ENCODE measurements around the gene THRA. TPM values are rescaled to one million over a fixed set of nuclear protein-coding genes. Genes with fewer than 3 reads are reported as not detected.

Gene THRA
- total RNA-seq, 2 donors from 2014 or later, result 10.3 to 14.4 TPM

GRCh38 chr17:40093580-40094201 is 30.9 kb downstream of the THRA start:
- no peaks in the 10 kb centered on the region for H3K9me3 Mint-ChIP-seq
- peak overlapping the region; percentile 11 for H3K4me3 Mint-ChIP-seq
- peaks cover 43% of the 10 kb centered on the region for H3K4me1 Mint-ChIP-seq
- no peak for ATAC-seq (replicated peaks)
- no peaks in the 10 kb centered on the region for H3K27me3 Mint-ChIP-seq
- peaks cover 77% of the 10 kb centered on the region for H3K36me3 Mint-ChIP-seq (ENCODE audit: low read depth)
- H3K27ac Mint-ChIP-seq, result peak overlapping the region; percentile 45

DNA sequence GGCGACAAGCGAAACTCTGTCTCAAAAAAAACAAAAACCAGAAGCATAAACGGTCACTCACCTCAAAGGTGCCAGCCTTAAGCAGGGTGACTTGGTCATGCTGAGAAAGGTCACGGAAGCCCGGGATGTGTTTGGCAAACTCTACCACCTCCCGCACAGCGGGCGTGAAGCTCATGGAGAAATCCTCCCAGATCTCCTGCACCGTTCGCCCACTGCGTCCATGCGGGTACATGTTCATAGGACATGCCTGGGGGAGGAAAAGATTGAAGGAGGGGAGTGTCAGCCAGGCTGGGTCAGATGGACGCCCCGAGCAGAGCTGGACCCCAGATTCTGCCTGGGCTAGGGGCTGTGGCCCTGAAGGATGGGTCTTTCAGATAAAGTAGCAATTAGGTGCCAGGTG is 32.1 kb downstream of the THRA start:
- Mint-ChIP-seq H3K4me3 (peak overlapping the region; percentile 97), H3K27ac (peak overlapping the region; percentile 86), H3K4me1 (peaks cover 40% of the 10 kb centered on the region), H3K36me3 (ENCODE audit: low read depth) (peaks cover 76% of the 10 kb centered on the region), H3K9me3 (no peaks in the 10 kb centered on the region), H3K27me3 (no peaks in the 10 kb centered on the region)
- ATAC-seq (replicated peaks), result no peak

GRCh38 chr17:40095351-40095943 is 32.7 kb downstream of the THRA start:
- peak overlapping the region; percentile 86 for H3K27ac Mint-ChIP-seq
- peak overlapping the region; percentile 97 for H3K4me3 Mint-ChIP-seq
- H3K4me1 Mint-ChIP-seq, result peaks cover 39% of the 10 kb centered on the region
- no peaks in the 10 kb centered on the region for H3K27me3 Mint-ChIP-seq
- peaks cover 77% of the 10 kb centered on the region for H3K36me3 Mint-ChIP-seq (ENCODE audit: low read depth)
- H3K9me3 Mint-ChIP-seq, result no peaks in the 10 kb centered on the region
- no peak for ATAC-seq (replicated peaks)

DNA sequence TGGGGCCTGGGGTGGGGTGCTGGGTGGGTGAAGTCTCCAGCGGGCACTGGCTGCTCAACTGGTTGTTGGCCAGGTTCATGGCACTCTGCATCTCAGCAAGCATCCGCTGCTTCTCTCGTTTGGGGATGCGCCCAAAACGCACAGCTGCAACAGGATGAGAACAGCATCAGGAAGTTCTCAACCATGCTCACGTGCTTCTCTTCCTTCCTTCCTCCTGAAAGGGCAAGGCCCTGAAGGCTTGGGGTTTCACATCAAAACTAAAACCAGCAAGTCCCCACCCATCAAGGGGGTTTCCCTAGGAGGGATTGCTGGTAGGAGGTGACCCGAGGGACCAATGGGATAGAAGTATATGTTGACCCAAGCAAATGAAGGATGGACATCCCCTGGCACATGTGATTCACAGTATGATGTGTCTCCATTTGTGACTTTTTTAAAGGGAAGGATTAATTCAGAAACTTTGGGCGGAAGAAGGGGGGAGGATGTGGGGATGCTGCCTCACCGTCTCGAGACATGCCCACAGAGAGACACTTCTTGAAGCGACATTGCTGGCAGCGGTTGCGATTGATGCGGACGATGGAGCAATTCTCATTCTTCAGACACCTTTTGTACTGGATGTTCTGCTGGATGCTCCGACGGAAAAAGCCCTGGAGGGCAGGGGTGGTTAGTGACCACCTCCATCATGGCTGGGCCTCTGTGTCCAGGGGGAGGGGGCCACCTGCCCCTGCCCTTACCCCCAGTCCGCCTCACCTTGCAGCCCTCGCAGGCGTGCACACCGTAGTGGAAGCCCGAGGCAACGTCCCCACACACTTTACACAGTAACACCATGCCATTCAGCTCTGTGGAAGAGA is 33.4 kb downstream of the THRA start:
- Mint-ChIP-seq H3K4me1 (peaks cover 46% of the 10 kb centered on the region), H3K27ac (peak overlapping the region; percentile 86), H3K36me3 (ENCODE audit: low read depth) (peaks cover 78% of the 10 kb centered on the region), H3K4me3 (peak overlapping the region; percentile 97), H3K9me3 (no peaks in the 10 kb centered on the region), H3K27me3 (no peaks in the 10 kb centered on the region)
- peak; percentile 79 for ATAC-seq (replicated peaks)

DNA sequence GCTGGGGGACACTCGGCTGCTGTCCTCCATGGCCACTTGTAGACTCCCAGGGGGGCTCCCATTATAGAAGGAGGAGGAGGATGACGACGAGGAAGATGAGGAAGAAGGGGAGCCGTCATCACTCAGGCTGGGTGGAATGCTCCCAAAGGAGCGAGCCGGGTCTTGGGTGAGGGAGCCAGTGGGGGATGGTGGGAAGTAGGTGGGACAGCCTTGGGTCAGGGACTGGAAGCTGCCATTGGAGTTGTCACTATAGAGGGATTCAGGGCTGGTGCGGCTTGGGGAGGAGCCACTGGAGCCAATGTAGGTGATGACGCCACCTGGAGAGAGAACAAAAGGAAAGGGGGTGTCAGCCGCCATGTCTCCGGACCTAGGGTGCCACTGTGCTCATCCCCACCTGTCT is 34.3 kb downstream of the THRA start:
- H3K27me3 Mint-ChIP-seq, result no peaks in the 10 kb centered on the region
- no peak for ATAC-seq (replicated peaks)
- H3K4me1 Mint-ChIP-seq, result peaks cover 54% of the 10 kb centered on the region
- H3K27ac Mint-ChIP-seq, result peak overlapping the region; percentile 86
- no peaks in the 10 kb centered on the region for H3K9me3 Mint-ChIP-seq
- H3K4me3 Mint-ChIP-seq, result peak overlapping the region; percentile 97
- H3K36me3 Mint-ChIP-seq (ENCODE audit: low read depth), result peaks cover 72% of the 10 kb centered on the region

DNA sequence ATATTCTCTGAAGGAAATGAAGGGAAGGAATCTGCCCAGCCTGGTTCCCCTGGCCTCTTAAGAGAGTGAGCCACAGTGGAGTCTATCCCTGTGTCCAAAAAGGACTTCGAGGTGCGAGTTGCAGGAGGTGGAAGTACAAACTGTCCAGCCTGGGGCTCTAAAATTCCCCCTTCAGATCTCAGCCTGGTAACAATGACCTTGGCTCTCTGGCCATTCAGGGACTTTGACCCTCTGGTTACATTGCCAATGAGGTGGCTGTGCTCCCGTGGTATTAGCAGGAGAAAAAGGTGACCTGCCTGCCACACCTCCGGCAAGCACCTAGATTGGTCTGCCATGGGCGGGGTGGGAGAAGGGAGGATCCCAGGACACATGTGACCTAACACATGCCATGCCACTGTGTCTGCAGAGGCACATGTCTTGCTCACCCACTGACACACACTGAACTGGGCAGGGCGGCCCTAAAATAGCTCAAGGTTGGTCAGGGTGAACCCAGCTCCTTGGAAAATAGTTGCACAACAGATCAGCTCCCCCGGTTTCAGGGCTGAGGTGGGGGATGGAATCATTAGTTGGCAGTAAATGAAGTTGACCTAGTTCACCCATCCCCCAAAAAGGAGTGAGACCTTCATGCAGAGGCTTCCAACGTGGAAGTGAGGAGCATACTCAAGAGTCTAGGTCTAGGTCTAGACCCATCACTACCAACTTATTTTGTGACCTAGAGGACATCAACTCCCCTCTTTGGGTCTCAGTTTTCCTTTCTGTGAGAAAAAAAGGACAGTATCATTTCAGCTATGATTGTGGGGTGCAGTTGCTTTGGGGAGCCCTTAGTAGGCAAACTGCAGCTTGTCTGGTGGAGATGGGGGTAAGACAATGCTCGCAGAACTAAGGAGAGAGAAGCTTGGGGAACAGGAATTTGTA is 35.4 kb downstream of the THRA start:
- peaks cover 55% of the 10 kb centered on the region for H3K4me1 Mint-ChIP-seq
- no peaks in the 10 kb centered on the region for H3K9me3 Mint-ChIP-seq

DNA sequence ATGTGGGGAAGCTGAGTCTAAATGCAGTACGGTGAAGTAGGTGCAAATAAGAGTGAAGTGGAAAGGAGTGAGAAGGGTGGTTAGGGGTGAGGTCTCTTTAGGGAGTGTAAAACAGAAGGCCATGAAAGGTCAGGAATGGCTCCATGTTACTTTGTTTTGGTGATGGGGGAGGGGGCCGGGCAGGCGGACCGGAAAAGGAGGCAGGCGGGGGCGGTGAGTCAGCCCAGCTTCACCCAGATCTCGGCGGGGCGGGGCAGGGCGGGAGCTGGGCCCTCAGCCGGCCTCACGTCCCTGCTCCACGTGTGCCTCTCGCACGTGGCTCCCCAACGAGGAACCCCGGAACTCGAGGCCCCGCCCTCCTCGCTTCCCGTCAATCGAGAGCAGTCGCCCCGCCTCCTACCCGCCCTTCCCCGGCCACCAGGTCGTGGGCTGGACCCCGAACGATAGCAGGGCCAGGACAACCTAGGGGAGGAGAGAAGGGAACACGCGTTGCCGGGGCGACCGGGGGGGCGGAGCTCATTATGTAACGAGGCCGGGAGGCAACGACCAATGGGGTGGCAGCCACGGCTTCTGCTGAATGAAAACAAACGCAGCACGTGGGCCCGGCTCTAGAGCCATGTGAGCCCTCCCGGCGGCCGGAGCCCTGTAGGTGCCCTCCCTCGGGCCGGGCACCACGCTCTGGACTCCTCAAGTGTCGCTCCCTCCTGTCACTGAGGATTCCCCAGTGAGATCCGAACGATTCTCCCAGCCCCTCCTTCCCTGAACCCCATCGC is 36.3 kb downstream of the THRA start:
- peak overlapping the region; percentile 86 for H3K27ac Mint-ChIP-seq
- peaks cover 64% of the 10 kb centered on the region for H3K36me3 Mint-ChIP-seq (ENCODE audit: low read depth)
- peak; percentile 63 for ATAC-seq (replicated peaks)
- no peaks in the 10 kb centered on the region for H3K27me3 Mint-ChIP-seq
- peaks cover 53% of the 10 kb centered on the region for H3K4me1 Mint-ChIP-seq
- no peaks in the 10 kb centered on the region for H3K9me3 Mint-ChIP-seq
- H3K4me3 Mint-ChIP-seq, result peak overlapping the region; percentile 97

More for the DNA sequence above, 35.4 kb downstream of the THRA start:
- ATAC-seq (replicated peaks), result peak; percentile 16
- Mint-ChIP-seq H3K36me3 (ENCODE audit: low read depth) (peaks cover 72% of the 10 kb centered on the region), H3K27me3 (no peaks in the 10 kb centered on the region), H3K4me3 (peak overlapping the region; percentile 97), H3K27ac (peak overlapping the region; percentile 86)

GRCh38 chr17:40099619-40100418 is 37.1 kb downstream of the THRA start:
- ATAC-seq (replicated peaks), result no peak
- Mint-ChIP-seq H3K9me3 (no peaks in the 10 kb centered on the region), H3K4me3 (peak overlapping the region; percentile 97), H3K4me1 (peaks cover 57% of the 10 kb centered on the region), H3K27me3 (no peaks in the 10 kb centered on the region), H3K36me3 (ENCODE audit: low read depth) (peaks cover 56% of the 10 kb centered on the region), H3K27ac (peak overlapping the region; percentile 86)

- no peaks in the 10 kb centered on the region for H3K9me3 Mint-ChIP-seq
- H3K36me3 Mint-ChIP-seq (ENCODE audit: low read depth), result peaks cover 50% of the 10 kb centered on the region
- no peaks in the 10 kb centered on the region for H3K27me3 Mint-ChIP-seq
- ATAC-seq (replicated peaks), result no peak
- H3K27ac Mint-ChIP-seq, result peak within 1 kb of the TSS; percentile 86
- peaks cover 58% of the 10 kb centered on the region for H3K4me1 Mint-ChIP-seq
- H3K4me3 Mint-ChIP-seq, result peak within 1 kb of the TSS; percentile 97
These were observed 37.6 kb downstream of the THRA start, which contains the start of gene NR1D1 for GRCh38 chr17:40100419-40100668. Gene NR1D1 (minus strand): TSS chr17:40100589. CDS start chr17:40100094, 495 bp downstream.

DNA sequence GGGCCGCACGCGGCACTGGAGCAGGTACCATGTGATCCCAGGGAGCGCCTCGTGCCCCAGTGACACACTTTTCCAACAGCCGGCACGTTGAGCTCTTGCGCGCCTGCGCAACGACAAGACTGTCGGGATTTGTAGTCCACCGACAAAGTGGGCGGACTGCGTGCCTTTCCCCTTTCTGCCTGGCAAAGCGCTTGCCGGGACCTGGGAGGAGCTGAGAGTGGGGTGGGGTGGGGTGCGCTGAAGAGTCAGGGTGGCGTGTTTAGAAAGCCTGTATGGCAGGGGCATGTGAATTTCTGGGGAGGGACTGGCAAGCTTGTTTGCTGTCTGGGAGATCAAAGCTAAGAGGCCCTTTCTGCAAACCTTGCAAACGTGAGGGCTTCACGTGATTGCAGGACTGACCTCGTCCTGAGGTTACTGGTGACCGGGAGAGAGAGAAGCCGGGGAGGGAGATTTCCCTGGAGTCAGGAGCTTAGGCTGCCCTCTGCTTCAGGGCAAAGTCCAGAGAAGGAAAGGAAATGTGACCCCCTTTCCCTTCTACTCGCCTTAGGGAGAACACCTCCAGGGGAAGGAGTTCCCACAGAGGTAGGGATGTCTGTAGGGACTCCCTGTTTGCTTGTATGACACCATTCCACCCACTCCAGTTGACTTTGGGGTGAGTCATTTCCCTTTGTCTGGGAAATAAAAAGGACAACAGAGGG is 38.1 kb downstream of the THRA start:
- Mint-ChIP-seq H3K4me3 (peak overlapping the region; percentile 97), H3K36me3 (ENCODE audit: low read depth) (peaks cover 46% of the 10 kb centered on the region)

DNA sequence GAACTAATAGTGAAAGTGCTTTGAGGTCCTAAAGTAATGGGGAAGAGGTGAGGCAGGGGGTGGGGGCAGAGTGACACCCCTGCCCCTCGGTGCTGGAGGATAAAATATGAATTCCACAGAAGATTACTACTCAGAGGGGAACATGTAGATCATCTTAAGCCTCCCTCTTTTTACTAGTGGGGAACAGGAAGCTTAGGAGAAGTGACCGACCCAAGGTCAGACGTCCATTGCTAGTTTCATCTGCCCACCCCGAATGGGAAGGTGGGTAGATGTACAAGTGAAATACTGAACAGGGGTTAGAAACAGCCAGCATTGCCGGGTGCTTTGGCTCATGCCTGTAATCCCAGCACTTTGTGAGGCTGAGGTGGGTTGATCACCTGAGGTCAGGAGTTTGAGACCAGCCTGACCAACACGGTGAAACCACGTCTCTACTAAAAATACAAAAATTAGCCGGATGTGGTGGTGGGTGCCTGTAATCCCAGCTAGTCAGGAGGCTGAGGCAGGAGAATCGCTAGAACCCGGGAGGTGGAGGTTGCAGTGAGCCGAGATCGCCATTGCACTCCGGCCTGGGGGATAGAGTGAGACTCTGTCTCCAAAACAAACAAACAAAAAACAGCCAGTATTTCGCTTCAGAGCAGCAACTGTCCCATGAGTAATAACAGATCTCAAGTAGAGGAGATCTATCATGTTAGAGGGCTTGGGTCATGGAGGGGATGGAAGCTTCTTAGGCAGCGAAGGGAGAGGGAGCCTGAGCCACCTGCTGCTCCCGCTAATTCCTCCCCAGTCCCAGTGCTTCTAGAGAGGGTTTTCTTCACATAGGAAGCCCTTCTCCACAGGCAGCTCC is 38.8 kb downstream of the THRA start:
- peak overlapping the region; percentile 97 for H3K4me3 Mint-ChIP-seq
- peaks cover 57% of the 10 kb centered on the region for H3K4me1 Mint-ChIP-seq

More for the DNA sequence above, 38.1 kb downstream of the THRA start:
- H3K4me1 Mint-ChIP-seq, result peaks cover 56% of the 10 kb centered on the region
- peak; percentile 30 for ATAC-seq (replicated peaks)
- no peaks in the 10 kb centered on the region for H3K9me3 Mint-ChIP-seq
- peak overlapping the region; percentile 86 for H3K27ac Mint-ChIP-seq
- H3K27me3 Mint-ChIP-seq, result no peaks in the 10 kb centered on the region

More for the DNA sequence above, 38.8 kb downstream of the THRA start:
- H3K27ac Mint-ChIP-seq, result peak overlapping the region; percentile 86
- ATAC-seq (replicated peaks), result no peak
- no peaks in the 10 kb centered on the region for H3K27me3 Mint-ChIP-seq
- H3K9me3 Mint-ChIP-seq, result no peaks in the 10 kb centered on the region
- H3K36me3 Mint-ChIP-seq (ENCODE audit: low read depth), result peaks cover 38% of the 10 kb centered on the region
